ENCODE measurements around the gene ARHGEF37.
A peak's percentile ranks its signal among the peaks of the same experiment; 100 is the strongest.
"Not testable (repeated sequence)": the region's sequence is repeated elsewhere in the genome, so short reads cannot be mapped to it uniquely, and the experiment has no call there.

ARHGEF37 gene

DNA sequence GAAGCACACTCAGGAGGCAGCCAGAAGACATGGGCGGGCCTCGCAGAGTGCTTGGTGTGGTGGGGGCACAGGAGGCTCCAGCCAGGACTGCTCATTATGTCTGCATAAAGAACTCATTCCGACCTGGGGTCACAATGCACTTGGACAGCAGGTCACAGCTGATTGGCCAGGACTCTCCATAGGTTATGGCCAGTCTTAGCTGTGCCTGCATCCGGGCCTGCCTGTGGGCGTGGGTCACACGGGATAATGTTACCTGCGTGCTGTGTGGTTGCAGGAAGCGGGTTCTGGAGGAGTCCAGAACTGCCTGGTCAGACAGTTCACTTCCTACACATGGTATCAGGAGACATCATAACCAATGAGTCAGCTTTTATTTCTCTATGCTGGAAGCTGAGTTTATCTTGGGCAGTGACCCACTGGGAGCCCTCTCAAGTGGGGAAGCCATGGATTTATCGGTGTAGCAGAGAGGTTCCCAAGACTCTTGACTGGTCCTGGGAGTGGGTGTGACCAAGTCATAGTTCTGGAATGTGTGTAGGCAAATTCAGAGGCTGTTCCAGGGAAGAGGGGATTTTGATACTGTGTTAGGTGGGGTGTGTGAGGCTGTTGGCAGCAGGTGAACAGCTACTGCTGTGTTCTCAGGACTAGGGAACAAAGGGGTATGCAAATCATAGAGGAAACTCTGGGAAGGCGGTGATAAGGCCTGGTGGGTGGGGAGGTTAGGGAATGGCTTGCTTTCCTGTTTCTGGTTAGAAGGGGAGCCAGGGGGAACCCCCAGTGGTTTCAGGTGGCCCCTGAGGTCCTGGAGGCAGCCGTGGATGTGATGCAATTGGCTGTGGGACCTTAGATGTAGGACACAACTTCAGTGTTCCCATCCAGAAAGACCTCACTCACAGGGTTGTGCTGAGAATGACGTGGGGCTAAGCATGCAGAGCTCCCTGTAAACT is 51.3 kb downstream of the ARHGEF37 start:
- DNase-seq = no peak

- DNase-seq = no peak
These were observed 52.4 kb downstream of the ARHGEF37 start for GRCh38 chr5:149633476-149634350.

DNA sequence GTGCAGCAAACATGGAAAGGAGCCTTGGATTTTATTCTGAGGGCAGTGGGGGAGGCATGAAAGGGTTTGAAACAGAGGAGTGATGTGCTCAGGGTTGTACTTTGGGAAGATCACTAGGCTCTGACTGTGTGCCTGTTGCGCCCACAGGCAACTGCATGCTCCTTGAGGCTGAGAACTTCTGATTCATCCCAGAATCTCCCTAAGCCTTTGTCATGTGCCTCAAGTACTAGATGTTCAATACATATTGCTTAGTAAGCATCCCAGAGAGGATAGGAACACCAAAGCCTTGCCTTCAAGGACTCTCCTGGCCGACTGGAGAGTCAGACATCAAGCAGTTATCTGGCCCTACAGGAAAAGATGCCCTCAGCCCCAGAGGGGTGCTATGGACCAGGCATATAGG is 54.1 kb downstream of the ARHGEF37 start:
- DNase-seq = no peak

DNA sequence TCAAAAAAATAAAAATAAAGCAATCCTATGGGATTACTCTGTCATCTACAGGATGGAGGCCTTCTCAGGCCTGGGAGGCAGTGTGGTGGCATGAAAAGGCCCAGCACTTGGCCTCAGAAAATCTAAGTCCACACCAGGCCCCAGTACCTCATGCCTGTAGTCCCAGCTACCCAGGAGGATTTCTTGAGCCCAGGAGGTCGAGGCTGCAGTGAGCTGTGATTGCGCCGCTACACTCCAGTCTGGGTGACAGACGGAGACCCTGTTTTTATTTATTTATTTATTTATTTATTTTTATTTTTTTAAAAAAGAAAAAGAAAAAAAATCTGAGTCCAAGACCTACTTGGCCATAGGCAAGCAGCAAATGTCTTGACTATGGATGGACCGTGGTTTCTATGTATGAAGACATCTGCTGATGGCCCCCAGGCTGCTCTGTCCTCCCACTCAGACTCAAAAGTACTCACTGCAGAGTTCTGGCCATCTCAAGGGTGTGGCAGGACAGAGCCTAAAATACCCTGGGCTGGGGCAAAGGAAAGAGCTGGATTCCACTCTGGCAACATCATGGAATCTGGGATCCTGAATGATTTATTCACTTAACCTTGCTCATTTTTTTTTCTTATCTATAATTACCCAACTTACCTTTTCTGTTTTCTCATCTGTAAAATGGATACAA is 55.0 kb downstream of the ARHGEF37 start:
- no peak for DNase-seq

- DNase-seq = peak; percentile 41
These were observed 55.6 kb downstream of the ARHGEF37 start for GRCh38 chr5:149636861-149637246.

DNA sequence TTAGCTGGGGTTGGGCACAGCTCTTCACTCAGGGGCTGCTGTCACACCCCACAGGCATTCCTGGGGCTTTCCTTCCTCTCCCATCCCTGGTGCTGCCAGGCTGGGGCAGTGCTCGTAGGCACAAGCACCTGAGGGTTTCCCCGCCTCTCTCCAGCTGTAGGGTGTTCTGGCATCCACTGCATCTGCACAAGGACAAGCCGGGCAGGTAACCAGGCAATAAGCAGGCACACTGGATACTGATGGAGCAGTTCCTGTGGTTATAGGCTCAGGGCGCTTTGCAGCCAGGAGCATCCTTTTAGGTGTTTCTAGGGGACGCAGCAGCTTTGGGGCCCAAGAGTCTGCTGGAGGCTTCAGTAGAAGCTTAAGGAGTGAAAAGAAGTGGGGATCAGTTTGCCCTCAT is 56.8 kb downstream of the ARHGEF37 start:
- no peak for DNase-seq

- DNase-seq = no peak
These were observed 57.4 kb downstream of the ARHGEF37 start for GRCh38 chr5:149638546-149639241.

GRCh38 chr5:149639737-149640136 is 58.4 kb downstream of the ARHGEF37 start:
- no peak for DNase-seq

DNA sequence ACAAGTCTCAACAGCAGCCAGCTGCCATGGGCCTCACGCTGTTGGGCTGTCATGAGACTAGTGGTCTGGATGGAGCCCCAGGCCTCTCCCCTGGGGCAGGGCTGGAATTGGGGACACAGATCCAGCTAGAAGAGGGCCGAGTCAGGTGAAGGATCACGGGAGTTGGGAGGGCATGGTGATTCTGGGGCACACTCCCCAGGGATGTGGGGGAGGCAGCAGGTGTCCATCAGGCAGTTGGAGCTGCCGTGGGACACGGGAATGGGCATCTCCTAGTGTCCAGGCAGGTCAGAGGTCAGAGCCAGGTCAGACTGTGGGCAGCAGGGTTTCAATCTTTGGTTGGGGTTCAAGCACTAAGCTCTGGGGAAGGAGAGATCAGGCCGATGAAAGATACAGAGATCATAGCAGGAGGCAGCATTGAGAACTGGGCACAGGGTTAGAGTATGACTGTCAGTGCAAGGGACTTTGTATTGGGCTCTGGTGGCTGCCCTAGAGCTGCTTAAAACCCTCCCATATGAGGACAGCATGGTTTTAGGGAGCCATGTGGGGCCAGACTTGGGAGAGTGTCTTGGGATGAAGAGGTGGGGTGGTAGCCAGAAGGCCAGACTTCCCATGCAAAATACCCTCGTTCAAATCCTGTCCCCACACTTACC is 59.2 kb downstream of the ARHGEF37 start:
- DNase-seq = no peak

GRCh38 chr5:149641000-149641576 is 59.8 kb downstream of the ARHGEF37 start:
- no peak for DNase-seq

DNA sequence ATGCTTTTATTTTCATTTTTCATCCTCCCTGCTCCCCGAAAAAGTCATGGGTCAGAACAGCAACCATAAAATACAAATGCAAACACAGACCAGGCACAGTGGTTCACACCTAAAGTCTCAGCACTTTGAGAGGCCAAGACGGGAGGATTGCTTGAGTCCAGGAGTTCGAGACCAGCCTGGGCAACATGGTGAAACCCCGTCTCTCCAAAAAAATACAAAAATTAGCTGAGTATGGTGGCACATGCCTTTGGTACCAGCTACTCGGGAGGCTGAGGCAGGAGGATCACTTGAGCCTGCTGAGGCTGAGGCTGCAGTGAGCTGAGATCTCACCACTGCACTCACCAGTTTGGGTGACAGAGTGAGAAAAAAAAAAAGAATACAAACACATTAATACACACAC is 60.3 kb downstream of the ARHGEF37 start:
- DNase-seq = no peak

DNA sequence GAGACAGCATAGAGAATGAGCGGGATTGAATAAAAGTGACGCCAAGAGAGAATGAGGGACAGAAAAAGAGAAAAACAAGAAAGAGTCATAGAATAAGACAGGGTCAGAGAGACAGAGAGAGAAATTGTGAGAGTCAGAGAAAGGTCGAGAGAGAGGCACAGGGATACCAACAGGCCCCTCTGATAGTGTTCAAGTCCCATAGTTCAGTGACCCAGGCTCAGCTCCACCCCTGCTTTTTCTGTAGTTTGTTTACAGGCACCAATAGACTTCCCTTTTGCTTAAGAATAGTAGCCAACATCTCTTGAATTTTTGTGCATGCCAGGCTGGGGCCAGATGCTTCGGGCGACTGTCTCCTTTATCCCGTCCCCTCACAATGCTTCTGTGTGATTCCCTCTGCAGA is 62.5 kb downstream of the ARHGEF37 start:
- no peak for DNase-seq

- DNase-seq = no peak
These were observed 63.3 kb downstream of the ARHGEF37 start for GRCh38 chr5:149644629-149645028.

DNA sequence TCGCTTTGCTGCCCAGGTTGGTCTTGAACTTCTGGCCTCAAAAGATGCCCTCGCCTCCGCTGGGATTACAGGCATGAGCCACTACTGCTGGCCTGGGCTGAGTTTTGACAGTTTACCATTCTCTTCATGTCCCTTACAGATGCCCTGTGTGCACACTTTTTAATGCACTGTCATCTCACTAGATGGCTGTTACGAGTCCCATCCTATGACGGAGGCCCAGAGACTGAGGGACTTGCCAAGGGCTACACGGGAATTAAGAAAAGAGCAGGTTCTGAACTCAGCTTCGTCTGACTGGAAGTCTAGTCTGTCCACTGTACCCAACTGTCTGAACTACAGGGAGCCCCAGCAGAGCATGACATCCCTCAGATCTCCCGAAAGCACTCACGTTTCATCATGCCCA is 63.9 kb downstream of the ARHGEF37 start:
- DNase-seq = no peak

DNA sequence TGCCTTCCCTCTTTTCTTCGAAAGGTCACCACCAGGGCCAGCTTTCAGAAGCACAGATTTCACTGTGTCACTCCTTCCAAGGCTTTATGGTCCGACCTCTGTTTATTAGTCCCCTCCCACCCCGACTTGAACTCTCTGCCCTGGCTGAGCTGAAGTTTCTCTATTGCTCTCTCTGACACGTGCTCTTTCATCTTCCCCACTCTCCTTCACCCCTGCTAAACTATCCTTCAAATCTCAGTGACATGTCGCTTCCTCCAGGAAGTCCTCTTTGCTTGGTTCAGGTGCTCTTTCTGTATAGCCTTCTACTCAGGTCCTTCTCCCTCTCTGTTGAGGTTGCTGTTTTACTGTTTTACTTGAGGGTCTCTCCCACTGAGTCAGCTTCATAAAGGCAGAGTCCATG is 64.4 kb downstream of the ARHGEF37 start:
- DNase-seq = no peak

DNA sequence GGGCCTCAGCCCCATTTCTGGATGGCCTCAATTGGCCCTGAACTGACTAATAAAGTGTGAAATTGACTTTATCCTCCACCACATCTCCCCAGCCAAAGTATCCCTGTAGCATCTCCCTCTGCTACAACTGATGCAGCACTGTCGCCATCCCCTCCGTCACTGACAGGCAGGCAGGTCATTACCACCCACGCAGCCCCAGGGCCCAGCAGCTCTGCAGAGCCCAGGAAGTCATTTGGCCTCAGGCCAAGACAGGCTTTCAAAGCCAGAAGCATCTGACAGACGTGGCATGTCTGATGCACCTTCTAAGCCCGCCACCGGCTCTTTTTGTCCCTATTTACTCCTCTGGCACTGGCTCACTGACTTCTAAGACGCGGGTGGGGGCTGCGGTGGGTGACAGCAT is 65.3 kb downstream of the ARHGEF37 start:
- DNase-seq = no peak

DNA sequence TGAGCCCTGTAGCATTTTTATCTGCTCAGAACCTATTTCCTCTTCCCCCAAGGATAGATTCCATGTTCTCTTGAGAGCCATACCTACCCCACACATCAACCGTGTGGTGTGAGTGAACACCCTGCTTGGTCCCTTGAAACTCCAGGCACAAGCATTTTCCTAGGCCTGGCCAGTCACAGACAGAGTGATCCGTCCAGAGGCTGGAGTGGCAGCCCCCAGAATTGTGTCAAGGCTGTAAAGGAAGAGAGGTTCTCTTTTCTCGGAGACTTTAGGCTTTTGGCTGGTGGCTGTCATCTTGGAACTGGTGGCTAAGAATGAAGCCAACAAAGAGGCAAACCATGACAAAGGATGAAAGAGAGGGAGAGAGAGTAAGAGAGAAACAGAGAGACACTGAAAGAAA is 66.0 kb downstream of the ARHGEF37 start:
- DNase-seq = no peak

DNA sequence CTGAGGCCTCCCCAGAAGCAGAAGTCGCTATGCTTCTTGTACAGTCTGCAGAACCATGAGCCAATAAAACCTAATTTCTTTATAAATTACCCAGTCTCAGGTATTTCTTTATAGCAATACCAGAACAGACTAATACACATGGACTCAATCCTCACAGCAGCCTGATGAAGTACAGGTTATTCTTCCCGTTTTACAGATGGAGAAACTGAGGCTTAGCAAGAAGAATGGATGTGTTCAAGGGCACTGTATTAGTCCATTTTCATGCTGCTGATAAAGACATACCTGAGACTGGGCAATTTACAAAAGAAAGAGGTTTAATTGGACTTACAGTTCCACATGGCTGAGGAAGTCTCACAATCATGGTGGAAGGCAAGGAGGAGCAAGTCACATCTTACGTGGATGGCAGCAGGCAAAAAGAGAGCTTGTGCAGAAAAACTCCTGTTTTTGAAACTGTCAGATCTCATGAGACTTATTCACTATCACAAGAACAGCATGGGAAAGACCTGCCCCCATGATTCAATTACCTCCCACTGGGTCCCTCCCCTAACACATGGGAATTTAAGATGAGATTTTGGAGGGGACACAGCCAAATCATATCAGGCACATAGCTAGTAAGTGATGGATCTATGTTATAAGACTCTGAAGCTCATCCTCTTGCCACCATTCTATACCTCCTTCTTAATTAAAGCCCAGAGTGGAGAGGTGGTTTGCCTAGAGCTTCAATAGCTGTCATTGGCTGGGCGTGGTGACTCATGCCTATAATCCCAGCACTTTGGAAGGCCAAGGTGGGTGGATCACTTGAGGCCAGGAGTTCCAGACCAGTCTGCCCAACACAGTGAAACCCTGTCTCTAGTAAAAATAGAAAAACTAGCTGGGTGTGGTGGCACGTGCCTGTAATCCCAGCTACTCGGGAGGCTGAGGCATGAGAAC is 67.4 kb downstream of the ARHGEF37 start:
- not testable (repeated sequence) for DNase-seq

DNA sequence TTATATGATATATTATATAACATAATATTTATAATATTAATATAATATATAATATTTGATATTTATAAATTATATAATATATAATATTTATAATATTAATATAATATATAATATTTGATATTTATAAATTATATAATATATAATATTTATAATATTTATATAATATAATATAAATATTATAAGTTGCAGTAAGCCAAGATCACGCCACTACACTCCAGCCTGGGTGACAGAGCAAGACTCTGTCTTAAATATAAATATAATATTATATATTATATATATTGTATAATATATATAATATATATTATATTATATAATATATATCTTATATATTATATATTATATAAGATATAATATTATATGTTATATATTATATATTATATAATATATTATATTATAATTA is 68.4 kb downstream of the ARHGEF37 start:
- not testable (repeated sequence) for DNase-seq

DNA sequence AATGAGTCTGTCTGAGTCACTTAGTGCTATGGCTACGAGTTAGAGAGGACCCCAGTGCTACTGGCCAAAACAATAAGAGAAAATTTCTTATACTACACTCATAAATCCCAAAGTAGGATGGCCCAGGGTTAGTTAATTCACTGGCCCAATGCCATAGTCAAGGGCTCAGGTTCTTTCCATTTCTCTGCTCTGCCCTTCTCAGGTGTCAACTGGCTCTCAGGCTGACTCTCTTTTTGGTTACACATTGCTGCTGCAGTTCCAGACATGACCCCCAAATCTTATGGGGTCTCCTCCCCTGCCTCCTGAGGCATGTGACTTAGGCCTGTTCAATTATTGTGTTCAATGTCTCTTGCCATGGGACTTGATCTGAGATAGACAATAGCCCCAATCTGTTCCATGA is 70.4 kb downstream of the ARHGEF37 start:
- DNase-seq = no peak

GRCh38 chr5:149652697-149653096 is 71.4 kb downstream of the ARHGEF37 start:
- DNase-seq = no peak

Data from NCI-H1694 treated with DMSO at 0.1 percent for 48 hours (cell line).